ENCODE measurements around the gene EVI5L. TPM values are rescaled to one million over a fixed set of nuclear protein-coding genes. Genes with fewer than 3 reads are reported as not detected.
"Not testable (repeated sequence)": the region's sequence is repeated elsewhere in the genome, so short reads cannot be mapped to it uniquely, and the experiment has no call there.

EVI5L gene
- total and polyA plus RNA-seq, 2 donors (not counting 3 experiments of a cell fraction or from before 2014, with no cell fraction given), result 11.9 to 13.5 TPM

DNA sequence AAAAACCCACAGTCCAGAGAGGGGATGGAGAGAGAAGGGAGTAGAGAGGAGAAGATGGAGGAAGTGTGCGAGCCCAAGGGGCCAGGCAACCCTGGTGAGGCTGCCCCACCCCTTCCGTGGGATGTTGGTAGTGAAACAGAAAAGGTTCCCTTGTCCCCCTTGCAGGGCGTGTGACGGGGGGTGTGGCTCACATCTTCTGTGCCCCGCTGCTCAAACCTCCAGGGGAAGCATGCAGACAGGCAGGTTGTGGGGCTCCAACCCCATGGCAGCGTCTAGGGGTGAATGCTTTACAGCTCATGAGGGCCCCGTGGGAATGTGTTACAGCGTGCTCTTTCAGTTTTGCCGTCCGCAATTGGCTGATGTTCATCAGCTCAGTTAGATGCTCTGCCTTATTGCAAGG is 14.7 kb upstream of the EVI5L start:
- DNase-seq (ENCODE audit: low read depth, low spot score), result no peak
- H2AFZ ChIP-seq (ENCODE audit: low read depth, low read length), result no peak overlapping the region
- H3K9ac ChIP-seq (replicated peaks; ENCODE audit: extremely low read depth, insufficient read depth, low read length), result no peak overlapping the region
- H3K9me3 ChIP-seq (replicated peaks; ENCODE audit: control insufficient read depth, insufficient read depth, low read length), result no peaks in the 10 kb centered on the region
- no peaks in the 10 kb centered on the region for H3K4me1 ChIP-seq (ENCODE audit: control insufficient read depth, extremely low read depth, insufficient read depth, low read length)
- intact Hi-C loops (cut with micrococcal nuclease) (no loop called here), dilution Hi-C loops (cut with MboI; ENCODE audit: extremely low pct_ligation_motif_present, low sequenced_read_pairs) (no loop called here)
- no peak for TF ChIP-seq EZH2 (IDR thresholded peaks at IDR 0.05; ENCODE audit: borderline replicate concordance, low read depth, low read length, severe bottlenecking)
- no peak for TF ChIP-seq GATA2 (IDR thresholded peaks at IDR 0.05; ENCODE audit: insufficient read depth, insufficient read length, low read depth, low read length)
- no peak for TF ChIP-seq FOS (IDR thresholded peaks at IDR 0.05; ENCODE audit: borderline replicate concordance, insufficient read depth, low read length)
- TF ChIP-seq POLR2AphosphoS5 (IDR thresholded peaks at IDR 0.05; ENCODE audit: insufficient read depth, low read depth, low read length), result no peak
- TF ChIP-seq, protein P1, sequence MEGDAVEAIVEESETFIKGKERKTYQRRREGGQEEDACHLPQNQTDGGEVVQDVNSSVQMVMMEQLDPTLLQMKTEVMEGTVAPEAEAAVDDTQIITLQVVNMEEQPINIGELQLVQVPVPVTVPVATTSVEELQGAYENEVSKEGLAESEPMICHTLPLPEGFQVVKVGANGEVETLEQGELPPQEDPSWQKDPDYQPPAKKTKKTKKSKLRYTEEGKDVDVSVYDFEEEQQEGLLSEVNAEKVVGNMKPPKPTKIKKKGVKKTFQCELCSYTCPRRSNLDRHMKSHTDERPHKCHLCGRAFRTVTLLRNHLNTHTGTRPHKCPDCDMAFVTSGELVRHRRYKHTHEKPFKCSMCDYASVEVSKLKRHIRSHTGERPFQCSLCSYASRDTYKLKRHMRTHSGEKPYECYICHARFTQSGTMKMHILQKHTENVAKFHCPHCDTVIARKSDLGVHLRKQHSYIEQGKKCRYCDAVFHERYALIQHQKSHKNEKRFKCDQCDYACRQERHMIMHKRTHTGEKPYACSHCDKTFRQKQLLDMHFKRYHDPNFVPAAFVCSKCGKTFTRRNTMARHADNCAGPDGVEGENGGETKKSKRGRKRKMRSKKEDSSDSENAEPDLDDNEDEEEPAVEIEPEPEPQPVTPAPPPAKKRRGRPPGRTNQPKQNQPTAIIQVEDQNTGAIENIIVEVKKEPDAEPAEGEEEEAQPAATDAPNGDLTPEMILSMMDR (IDR thresholded peaks at IDR 0.05; ENCODE audit: extremely low read depth in 1 of 2, insufficient read depth in 1 of 2, low read depth in 1 of 2, low read length in 2 of 2), result no peak
- TF ChIP-seq MYC (IDR thresholded peaks at IDR 0.05; ENCODE audit: low read depth, low read length), result no peak
- no peak for TF ChIP-seq JUN (IDR thresholded peaks at IDR 0.05; ENCODE audit: borderline replicate concordance, insufficient read depth, insufficient read length, low read depth)
- TF ChIP-seq, protein P2, sequence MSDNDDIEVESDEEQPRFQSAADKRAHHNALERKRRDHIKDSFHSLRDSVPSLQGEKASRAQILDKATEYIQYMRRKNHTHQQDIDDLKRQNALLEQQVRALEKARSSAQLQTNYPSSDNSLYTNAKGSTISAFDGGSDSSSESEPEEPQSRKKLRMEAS (IDR thresholded peaks at IDR 0.05; ENCODE audit: insufficient read depth, insufficient read length), result no peak
- no peak for TF ChIP-seq POLR2A (IDR thresholded peaks at IDR 0.05; ENCODE audit: low read depth, low read length)
- POLR2A ChIA-PET, result no interaction called here
- no peak overlapping the region for H3K27ac ChIP-seq (ENCODE audit: insufficient read depth, low read depth, low read length)
- no peaks in the 10 kb centered on the region for H3K36me3 ChIP-seq (ENCODE audit: control insufficient read depth in 2 of 2, extremely low read depth in 1 of 2, insufficient read depth in 2 of 2, low read length in 2 of 2)
- no peaks in the 10 kb centered on the region for H3K79me2 ChIP-seq (ENCODE audit: control insufficient read depth, insufficient read depth, low read length)
- H3K9me1 ChIP-seq (replicated peaks; ENCODE audit: control insufficient read depth, extremely low read depth, insufficient read depth, low read length), result no peaks in the 10 kb centered on the region
- CTCF ChIA-PET, result no interaction called here
- H3K4me3 ChIP-seq (replicated peaks in 1 of 3; ENCODE audit: insufficient read depth in 1 of 3, low read depth in 1 of 3, low read length in 3 of 3), result no peak overlapping the region
- H4K20me1 ChIP-seq (replicated peaks; ENCODE audit: control insufficient read depth, extremely low read depth, insufficient read depth, low read length), result no peaks in the 10 kb centered on the region
- no peak for FAIRE-seq
- no TSS peak for BruUV-seq (replicated peaks)
- H3K27me3 ChIP-seq (ENCODE audit: control insufficient read depth in 2 of 2, insufficient read depth in 2 of 2, low read length in 2 of 2), result no peaks in the 10 kb centered on the region
- no peak overlapping the region for H3K4me2 ChIP-seq (ENCODE audit: insufficient read depth, low read length)

DNA sequence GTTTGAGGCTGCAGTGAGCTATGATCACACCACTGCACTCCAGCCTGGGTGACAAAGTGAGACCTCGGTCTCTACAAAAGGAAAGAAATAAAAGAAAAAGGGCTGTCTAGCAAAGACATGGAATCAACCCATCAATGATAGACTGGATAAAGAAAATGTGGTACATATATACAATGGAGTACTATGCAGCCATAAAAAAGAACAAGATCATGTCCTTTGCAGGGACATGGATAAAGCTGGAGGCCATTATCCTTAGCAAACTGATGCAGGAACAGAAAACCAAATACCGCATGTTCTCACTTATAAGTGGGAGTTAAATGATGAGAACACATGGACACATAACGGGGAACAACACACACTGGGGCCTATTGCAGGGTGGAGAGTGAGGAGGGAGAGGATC is 14.0 kb upstream of the EVI5L start:
- H3K79me2 ChIP-seq (ENCODE audit: control insufficient read depth, insufficient read depth, low read length); POLR2A ChIA-PET; H3K36me3 ChIP-seq (ENCODE audit: control insufficient read depth in 2 of 2, extremely low read depth in 1 of 2, insufficient read depth in 2 of 2, low read length in 2 of 2); H3K4me1 ChIP-seq (ENCODE audit: control insufficient read depth, extremely low read depth, insufficient read depth, low read length); H4K20me1 ChIP-seq (replicated peaks; ENCODE audit: control insufficient read depth, extremely low read depth, insufficient read depth, low read length); H3K27ac ChIP-seq (ENCODE audit: insufficient read depth, low read depth, low read length); H3K27me3 ChIP-seq (ENCODE audit: control insufficient read depth in 2 of 2, insufficient read depth in 2 of 2, low read length in 2 of 2); H3K4me3 ChIP-seq (replicated peaks in 1 of 3; ENCODE audit: insufficient read depth in 1 of 3, low read depth in 1 of 3, low read length in 3 of 3); H3K9me3 ChIP-seq (replicated peaks; ENCODE audit: control insufficient read depth, insufficient read depth, low read length); H3K9ac ChIP-seq (replicated peaks; ENCODE audit: extremely low read depth, insufficient read depth, low read length); FAIRE-seq; CTCF ChIA-PET; dilution Hi-C loops (cut with MboI; ENCODE audit: extremely low pct_ligation_motif_present, low sequenced_read_pairs); H2AFZ ChIP-seq (ENCODE audit: low read depth, low read length); H3K9me1 ChIP-seq (replicated peaks; ENCODE audit: control insufficient read depth, extremely low read depth, insufficient read depth, low read length); intact Hi-C loops (cut with micrococcal nuclease); DNase-seq (ENCODE audit: low read depth, low spot score); H3K4me2 ChIP-seq (ENCODE audit: insufficient read depth, low read length); BruUV-seq (replicated peaks): not testable (repeated sequence)

All from endothelial cell of umbilical vein (primary cell).